ENCODE results near the gene CCDC92.

The CCDC92 gene

GRCh38 chr12:124001343-124001742, 28.7 kb upstream of the CCDC92 start:
- DNase-seq = no peak

- DNase-seq = no peak
Observed at GRCh38 chr12:124000111-124000510, 27.5 kb upstream of the CCDC92 start.

- peak; percentile 44 for DNase-seq
Observed at GRCh38 chr12:123998991-123999359, 26.3 kb upstream of the CCDC92 start.

- DNase-seq = no peak
Observed at GRCh38 chr12:123998344-123998990, 25.8 kb upstream of the CCDC92 start.

- DNase-seq = no peak
Observed at GRCh38 chr12:123997908-123998307, 25.3 kb upstream of the CCDC92 start.

- DNase-seq = no peak
Observed at GRCh38 chr12:123997033-123997822, 24.6 kb upstream of the CCDC92 start.

- DNase-seq = no peak
Observed at GRCh38 chr12:123996581-123996980, 23.9 kb upstream of the CCDC92 start.

- DNase-seq = peak; percentile 76
Observed at GRCh38 chr12:123995023-123995748, 22.6 kb upstream of the CCDC92 start.

GRCh38 chr12:123992118-123992825, 19.6 kb upstream of the CCDC92 start:
- no peak for DNase-seq

GRCh38 chr12:123991372-123991951, 18.8 kb upstream of the CCDC92 start:
- no peak for DNase-seq

GRCh38 chr12:123990511-123990910, 17.9 kb upstream of the CCDC92 start:
- DNase-seq = no peak

- no peak for DNase-seq
Observed at GRCh38 chr12:123989753-123990152, 17.1 kb upstream of the CCDC92 start.

GRCh38 chr12:123989168-123989567, 16.5 kb upstream of the CCDC92 start:
- DNase-seq = no peak

GRCh38 chr12:123987022-123987421, 14.4 kb upstream of the CCDC92 start:
- no peak for DNase-seq

GRCh38 chr12:123986374-123986965, 13.8 kb upstream of the CCDC92 start:
- DNase-seq = no peak

- no peak for DNase-seq
Observed at GRCh38 chr12:123984903-123985302, 12.3 kb upstream of the CCDC92 start.

- DNase-seq = peak; percentile 66
Observed at GRCh38 chr12:123983822-123984485, 11.3 kb upstream of the CCDC92 start.

GRCh38 chr12:123982269-123982668, 9.6 kb upstream of the CCDC92 start:
- no peak for DNase-seq

GRCh38 chr12:123979566-123979965, 6.9 kb upstream of the CCDC92 start:
- DNase-seq = no peak

GRCh38 chr12:123976227-123976826, 3.7 kb upstream of the CCDC92 start:
- DNase-seq = no peak

Data from HCEC 1CT (cell line).